Measurements from ENCODE around the gene ACKR2. TPM values are rescaled to one million over a fixed set of nuclear protein-coding genes. Genes with fewer than 3 reads are reported as not detected.

Gene ACKR2
- total RNA-seq, 1 donor from 2014 or later: 1.5 TPM

DNA sequence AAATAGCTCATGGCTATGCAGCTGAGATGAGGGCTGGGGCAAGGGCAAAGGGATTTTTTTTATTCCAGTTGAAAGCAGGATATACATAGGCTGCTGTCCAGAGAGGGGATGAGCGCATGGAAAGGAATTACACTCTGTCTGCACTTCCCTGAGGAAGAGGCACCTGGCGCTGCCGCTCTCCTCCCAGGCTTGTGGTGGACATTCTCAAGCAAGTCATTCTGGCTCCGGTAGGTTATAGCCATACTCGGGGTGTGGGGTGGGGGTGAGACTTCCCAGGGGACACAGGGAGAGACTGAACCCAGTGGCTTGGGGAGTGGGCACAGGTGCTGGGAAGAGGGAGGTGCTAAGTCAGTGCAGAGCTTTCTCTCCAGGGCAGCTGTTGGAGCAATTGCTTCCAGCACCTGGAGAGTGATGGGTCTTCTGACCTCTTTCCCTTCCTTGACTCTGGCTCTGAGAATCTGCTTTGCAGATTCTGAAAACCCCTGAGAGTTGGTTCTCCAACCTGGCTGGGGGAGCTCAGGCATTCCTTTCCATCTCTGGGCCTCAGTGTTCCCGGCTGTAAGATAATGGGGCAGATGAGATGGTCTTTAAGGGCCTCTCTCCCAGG is 42.1 kb downstream of the ACKR2 start:
- no peak for DNase-seq (ENCODE audit: low spot score)
- intact Hi-C loops (cut with DNase I): no loop called here

DNA sequence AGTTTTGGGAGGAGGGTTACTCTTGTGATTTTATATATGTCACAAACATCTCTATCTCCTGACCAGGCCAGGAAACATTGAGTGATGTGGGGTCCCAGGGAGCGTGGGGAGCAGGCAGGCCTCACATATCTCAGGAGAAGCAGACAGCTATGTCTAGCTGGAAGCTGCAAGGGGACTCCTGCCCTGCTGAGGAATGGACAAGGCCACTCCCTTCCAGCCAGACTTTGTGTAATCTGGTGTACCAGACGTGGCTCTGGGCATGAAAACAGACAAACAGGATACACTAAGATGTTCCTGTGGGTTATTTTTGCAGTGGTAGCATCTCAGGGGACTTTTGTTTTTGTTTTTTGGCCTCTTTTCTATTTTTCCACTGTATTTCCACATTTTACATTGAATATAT is 43.2 kb downstream of the ACKR2 start:
- DNase-seq (ENCODE audit: low spot score): no peak
- intact Hi-C loops (cut with DNase I): no loop called here

DNA sequence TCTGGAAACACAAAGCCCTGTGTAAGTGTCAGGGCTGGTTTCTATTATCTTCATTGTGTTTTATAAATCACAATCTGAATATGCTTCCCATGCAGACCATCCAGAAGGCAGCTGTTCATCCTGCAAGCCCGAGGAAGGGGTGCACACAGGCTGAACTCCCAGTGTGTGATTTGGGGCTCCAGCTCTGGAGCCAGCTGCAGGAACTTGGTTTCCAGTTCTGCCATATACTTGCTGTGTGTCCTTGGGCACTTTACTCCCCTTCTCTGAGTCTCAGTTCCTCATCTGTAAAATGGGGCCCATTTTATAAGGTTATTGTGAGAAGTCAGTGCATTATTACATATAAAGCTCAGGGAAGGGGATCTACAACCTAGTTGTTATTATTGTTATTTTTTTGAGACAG is 43.8 kb downstream of the ACKR2 start:
- DNase-seq (ENCODE audit: low spot score): no peak
- intact Hi-C loops (cut with DNase I): no loop called here

DNA sequence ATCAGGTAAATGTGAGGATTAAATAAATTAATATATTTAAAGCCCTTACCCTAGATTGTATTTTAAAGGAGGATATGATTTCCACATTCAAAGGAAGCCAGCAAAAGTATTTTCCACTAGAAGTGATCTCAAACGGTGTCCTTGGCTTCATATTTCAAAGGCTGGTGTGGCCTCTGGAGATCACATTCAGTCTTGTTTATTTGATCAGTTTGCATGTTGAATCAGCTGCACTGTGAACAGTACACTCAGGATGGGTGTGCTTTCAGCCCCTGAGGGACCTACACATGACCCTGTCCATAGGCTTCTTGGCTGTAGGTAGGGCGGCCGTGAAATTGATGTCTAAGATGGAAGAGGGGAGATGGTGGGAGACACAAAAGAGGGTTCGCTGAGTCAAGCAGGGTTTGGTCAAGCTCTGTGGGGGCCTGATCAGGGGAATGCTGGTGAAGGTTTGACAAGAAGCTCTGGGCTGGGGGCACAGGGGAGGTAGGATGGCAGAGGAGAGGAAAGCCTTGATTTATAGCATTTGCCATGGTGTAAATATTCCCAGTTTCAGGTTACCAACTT is 44.6 kb downstream of the ACKR2 start:
- DNase-seq (ENCODE audit: low spot score): no peak

DNA sequence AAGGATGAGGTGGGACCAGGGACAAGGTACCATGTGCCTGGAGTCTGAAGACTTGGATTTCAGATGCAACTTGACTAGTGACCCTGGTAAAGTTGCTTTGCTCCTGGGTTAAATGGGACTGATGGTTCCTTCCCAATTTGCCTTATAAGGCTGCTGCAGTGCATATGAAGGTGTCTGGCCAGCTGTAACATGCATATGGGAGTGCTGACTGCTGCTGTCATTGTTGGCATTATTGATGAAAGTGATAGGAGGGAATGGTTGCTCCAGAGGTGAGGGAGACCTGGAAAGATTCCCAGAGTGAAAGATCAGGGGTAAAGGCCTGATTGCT is 45.9 kb downstream of the ACKR2 start:
- intact Hi-C loops (cut with DNase I): no loop called here
- no peak for DNase-seq (ENCODE audit: low spot score)

More for the DNA sequence above, 44.6 kb downstream of the ACKR2 start:
- intact Hi-C loops (cut with DNase I): no loop called here

DNA sequence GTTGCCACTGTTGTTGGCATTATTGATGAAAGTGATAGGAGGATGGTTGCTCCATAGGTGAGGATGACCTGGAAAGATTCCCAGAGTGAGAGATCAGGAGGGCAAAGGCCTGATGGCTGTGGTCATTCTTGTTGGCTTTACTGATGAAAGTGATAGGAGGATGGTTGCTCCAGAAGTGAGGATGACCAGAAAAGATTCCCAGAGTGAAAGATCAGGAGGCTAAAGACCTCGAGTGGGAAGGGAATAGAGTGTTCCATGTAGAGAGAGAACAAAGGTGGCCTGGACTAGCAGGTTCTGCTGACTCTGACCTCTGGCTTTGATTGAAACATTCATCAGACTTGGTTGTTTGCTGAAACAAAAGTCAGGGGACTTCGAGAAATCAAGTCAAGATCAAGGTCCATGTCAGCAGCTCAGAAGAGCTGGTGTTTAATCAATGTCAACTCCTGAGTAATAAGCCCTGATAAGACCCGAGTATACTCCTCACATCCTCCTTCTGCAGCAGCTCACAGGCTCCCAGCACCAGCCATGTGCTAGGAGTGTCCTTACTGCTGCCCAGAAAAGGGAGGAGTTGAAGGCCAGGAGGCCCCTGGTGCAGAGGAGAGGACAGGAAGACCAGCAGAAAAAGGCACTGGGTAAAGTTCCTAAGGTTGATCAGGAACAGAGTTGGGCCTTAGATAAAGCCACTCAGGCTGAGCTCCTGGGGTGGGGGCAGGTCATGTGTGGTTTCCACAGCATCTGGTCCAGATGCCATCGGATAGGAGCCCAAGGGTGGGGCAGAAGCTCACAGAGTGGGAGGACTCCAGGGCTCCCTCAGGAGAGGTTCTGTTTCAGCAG is 46.5 kb downstream of the ACKR2 start:
- no peak for DNase-seq (ENCODE audit: low spot score)
- intact Hi-C loops (cut with DNase I): no loop called here

DNA sequence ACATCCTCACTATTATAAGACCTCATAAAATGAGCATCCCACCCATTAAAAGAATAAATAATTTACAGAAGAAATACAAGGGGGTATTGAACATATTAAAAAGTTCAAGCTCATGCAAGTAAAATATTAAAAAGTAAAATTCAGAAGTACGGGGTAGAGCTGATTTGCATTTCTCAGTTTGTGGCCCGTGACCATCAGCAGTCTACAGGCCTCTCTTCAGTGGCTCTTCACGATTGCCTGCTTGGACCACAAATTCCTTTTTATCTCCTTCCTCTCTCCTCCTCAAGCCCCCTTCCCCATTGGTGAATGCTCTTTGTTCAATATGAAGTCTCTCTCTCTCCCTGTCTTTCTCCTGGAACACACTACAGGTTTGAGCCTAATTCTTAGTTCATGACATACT is 47.3 kb downstream of the ACKR2 start:
- DNase-seq (ENCODE audit: low spot score): no peak
- intact Hi-C loops (cut with DNase I): no loop called here

DNA sequence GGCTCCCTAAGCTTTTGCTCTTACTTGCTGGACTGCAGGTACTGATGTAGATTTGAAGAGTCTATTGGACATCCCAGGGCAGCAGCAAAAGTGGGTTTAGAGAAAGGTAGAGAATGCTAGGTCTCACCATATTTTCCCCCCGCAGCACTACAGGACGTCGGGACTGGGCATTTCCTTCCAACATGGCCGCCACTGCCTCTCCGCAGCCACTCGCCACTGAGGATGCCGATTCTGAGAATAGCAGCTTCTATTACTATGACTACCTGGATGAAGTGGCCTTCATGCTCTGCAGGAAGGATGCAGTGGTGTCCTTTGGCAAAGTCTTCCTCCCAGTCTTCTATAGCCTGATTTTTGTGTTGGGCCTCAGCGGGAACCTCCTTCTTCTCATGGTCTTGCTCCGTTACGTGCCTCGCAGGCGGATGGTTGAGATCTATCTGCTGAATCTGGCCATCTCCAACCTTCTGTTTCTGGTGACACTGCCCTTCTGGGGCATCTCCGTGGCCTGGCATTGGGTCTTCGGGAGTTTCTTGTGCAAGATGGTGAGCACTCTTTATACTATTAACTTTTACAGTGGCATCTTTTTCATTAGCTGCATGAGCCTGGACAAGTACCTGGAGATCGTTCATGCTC is 55.2 kb downstream of the ACKR2 start:
- intact Hi-C loops (cut with DNase I): no loop called here
- no peak for DNase-seq (ENCODE audit: low spot score)

DNA sequence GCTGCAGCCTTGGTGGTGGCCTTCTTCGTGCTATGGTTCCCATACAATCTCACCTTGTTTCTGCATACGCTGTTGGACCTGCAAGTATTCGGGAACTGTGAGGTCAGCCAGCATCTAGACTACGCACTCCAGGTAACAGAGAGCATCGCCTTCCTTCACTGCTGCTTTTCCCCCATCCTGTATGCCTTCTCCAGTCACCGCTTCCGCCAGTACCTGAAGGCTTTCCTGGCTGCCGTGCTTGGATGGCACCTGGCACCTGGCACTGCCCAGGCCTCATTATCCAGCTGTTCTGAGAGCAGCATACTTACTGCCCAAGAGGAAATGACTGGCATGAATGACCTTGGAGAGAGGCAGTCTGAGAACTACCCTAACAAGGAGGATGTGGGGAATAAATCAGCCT is 56.0 kb downstream of the ACKR2 start:
- intact Hi-C loops (cut with DNase I): no loop called here
- DNase-seq (ENCODE audit: low spot score): no peak

DNA sequence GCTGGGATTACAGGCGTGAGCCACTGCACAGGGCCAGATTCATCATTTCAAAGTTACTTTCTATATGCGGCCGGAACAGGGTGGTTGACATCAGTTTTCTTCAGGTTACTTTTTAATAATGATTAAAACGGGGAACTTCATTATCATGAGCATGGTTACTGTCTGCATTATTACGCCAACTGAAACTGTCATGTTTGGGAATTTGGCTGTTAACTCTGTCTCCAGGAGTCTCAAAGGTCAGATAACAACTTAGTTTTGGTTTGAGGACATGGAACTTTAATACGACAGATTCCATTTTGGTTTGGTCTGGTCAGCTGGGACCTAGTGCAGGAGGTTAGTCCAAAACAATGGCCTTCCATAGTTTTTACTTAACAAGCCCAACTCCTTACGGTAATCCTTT is 57.9 kb downstream of the ACKR2 start:
- no peak for DNase-seq (ENCODE audit: low spot score)
- intact Hi-C loops (cut with DNase I): no loop called here

DNA sequence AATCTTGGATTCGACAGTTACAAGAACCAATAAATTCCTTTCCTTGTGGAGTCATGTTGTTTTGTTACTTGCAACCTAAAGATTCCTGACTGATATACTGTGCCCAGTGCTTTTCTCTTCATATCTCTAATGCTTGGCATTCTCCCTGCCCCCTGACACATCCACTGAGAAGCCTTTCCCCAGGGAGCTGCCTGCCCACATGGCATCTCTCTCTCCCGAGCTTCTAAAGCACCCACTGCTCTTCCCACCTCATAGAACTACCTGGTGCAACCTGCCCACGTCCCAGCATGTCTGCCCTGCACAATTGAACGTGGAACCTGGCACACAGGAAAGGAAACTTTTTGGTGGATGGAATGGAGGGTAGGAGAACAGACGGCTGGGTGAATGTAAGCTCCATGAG is 59.6 kb downstream of the ACKR2 start:
- DNase-seq (ENCODE audit: low spot score): no peak
- intact Hi-C loops (cut with DNase I): no loop called here

DNA sequence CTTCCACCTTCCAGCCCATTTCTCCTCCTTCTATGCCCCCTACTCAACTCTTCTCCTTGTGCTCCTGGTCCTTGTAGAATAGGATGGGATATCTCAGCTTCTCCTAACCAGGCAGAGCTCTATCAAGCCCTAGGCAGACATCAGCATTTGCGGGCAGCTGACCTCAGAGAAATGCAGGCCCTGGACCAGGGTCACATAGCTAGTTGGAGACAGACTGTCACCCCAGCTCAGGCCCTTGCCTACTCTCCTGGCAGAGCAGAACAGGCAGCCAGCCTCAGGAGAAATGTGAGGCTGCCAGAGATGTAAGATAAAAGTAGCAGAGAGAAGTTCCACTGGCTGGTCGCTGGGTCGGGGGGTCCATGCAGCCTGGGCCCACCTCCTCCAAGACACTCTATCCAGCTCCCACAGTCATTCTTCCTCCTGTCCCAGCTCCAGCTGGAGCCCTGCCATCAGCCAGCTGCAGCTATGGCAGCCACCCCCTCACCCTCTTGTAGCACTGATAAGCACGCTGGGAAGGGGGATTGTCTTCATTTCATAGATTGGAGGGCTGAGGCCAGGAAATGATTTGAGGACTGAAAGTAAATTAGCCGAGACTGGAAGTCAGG is 62.4 kb downstream of the ACKR2 start:
- DNase-seq (ENCODE audit: low spot score): peak; percentile 82
- intact Hi-C loops (cut with DNase I): no loop called here

DNA sequence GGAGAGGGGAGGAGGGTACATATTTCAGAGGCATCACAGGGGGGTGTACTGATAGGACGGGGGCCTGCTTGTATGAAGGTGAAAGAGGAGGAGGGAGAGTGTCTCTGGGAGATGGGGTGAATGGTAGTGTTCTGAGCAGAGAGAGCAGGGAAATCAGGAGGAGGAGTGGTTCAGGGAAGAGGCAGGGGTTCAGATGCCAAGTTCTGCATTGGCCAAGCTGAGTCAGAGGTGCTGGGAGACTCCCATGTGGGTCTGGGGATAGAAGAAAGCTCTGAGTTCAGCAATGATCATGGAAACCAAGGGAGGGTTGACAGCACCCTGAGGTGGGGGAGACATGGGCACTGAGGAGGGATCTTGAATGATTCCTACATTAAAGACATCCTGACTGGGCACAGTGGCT is 63.5 kb downstream of the ACKR2 start:
- intact Hi-C loops (cut with DNase I): no loop called here

DNA sequence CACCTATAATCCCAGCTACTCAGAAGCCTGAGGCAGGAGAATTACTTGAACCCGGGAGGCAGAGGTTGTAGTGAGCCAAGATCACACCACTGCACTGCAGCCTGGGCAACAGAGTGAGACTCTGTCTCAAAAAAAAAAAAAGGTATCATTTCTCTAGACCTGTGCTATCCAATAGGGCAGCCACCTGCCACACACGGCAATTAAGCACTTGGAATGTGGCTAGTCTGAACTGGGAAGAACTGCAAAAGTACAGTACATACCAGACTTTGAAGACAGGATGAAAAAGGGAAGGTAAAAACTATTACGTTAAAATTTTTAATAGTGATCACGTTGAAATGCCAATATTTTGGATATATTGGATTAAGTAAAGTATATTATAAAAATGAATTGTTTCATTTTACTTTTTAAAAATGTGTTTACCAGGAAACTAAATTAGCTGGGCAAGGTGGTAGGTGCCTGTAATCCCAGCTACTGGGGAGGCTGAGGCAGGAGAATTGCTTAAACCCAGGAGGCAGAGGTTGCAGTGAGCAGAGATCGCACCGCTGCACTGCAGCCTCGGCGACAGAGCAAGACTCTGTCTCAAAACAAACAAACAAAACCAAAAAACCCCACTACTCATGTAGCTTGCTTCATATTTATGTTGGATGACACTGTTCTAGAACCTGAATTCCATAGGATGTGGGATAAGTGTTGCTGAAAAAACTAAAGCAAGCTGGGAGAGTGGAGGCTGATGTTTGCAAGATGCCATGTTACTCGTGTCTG is 64.2 kb downstream of the ACKR2 start:
- DNase-seq (ENCODE audit: low spot score): no peak
- intact Hi-C loops (cut with DNase I): no loop called here

More for the DNA sequence above, 63.5 kb downstream of the ACKR2 start:
- DNase-seq (ENCODE audit: low spot score): no peak

DNA sequence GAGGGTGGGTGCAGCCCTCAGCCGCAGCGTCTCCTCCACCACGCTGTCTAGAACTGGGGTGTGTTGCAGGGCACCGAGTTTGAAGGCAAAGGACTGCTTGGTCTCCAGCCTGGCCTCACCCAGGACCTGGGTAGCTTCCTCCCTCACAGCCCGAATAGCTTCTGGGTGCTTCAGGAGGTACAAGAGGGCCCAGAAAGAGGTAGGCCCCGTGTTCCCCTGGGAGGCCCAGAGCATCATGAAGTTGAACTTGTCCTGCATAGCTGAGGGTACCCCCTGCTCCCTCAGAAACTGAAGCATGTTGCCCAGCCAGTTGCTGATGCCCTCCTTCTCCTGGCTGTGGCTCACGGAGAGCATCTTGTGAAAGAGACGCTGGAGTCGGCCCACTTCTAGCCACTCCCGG is 65.5 kb downstream of the ACKR2 start:
- DNase-seq (ENCODE audit: low spot score): no peak
- intact Hi-C loops (cut with DNase I): no loop called here

DNA sequence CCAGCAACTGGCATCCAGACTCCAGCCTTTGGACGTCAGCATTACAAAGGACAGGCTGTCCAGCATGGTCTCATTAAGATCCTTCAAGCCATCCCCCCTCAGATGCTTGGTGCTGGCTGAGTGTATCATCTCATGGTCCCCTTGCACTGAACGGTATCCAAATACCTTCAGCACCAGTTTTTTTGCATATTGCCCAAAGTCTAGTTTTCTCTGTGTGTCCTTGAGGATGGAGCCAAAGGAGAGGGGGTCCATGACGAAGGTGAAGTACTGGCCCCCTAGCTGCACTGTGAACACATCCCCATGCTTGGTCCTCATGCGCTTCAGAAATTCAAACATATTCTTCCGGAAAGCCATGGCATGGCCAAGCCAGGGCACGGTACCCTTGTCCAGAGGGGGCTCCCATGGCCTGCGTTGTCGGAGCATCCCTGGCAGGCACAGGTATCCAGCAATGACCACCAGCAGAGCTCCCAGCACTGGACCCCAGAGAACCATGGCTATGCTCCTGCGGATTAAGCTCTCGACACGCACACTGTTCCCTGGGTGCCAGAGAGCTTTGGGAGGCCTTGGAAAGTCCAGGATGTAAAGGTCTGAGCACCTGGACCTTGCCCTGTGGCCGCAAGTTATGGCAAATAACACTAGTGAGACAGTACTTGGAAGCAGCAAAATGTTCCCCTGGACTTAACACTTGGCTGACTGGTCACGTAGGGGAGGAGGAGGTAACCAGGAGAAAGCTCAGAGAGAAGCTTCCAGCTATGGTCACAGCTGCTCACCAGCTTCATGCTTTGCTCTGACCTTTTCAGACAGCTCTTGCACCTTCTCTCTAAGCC is 66.3 kb downstream of the ACKR2 start, which contains the start of gene CYP8B1:
CYP8B1 (minus strand) TSS at position 555 of the 827 bp plus-strand sequence; CDS start at position 492, 63 bp downstream.
- intact Hi-C loops (cut with DNase I): no loop called here

DNA sequence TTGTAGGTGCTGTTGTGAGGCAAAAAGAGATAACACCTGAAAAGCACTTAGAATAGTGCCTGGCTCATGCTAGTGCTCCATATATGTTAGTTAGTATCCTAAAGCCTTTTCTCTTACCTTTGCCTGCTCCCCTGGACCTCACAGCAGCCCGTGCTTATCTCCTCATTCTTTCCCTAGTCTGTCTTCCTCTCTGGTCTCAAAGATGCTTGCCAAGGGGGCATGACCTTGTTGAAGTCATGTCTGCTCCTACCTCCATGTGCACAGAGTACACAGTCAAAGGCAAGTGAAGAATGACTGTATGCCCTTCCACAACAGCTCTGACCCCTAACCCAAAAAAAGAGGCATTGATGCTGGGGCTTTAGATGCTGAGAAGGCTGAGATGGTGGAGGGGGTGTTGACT is 67.2 kb downstream of the ACKR2 start:
- intact Hi-C loops (cut with DNase I): no loop called here
- DNase-seq (ENCODE audit: low spot score): no peak

More for the DNA sequence above, 66.3 kb downstream of the ACKR2 start, which contains the start of gene CYP8B1:
- no peak for DNase-seq (ENCODE audit: low spot score)

DNA sequence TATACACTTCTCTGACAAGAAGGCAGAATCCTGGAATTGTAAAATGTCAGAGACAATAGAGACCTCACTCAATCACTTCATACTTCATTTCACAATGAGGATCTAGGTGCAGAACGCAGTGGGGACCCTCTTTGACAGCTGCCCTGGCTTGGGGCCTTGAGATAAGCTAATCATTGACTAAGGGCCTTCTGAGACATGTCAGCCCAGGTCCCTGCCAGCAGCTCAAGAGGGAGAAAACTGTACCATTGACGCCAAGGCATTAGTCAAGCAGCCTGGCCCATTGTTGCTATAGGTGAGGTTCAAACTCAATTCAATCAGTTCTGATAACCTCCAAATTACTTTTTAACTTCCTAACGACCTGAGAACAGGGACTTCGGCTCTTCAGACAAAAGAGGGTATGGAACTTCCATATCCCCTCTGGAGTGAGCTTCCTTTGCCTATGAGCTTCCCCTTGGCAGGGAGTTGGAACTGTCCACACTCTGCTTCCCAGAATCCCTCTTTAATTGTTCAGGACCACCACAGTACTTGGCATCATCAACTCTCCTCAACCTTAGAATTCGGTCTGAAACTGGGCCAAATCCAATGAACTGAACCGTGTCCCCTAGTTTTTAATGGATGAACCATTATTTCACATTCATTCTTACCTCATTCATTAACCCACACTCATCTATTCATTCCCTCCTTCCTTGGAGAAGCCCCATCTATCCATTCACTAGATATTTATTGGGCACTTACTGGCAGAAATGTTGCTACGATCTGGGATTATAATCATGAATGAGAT is 67.9 kb downstream of the ACKR2 start:
- intact Hi-C loops (cut with DNase I): no loop called here
- no peak for DNase-seq (ENCODE audit: low spot score)
